ENCODE measurements around the gene GPS2. TPM values are rescaled to one million over a fixed set of nuclear protein-coding genes. Genes with fewer than 3 reads are reported as not detected.
A peak's percentile ranks its signal among the peaks of the same experiment; 100 is the strongest.

Gene GPS2
- polyA plus RNA-seq (2013, experiment 1 of 2), result 69.3 TPM
- polyA plus RNA-seq (2013, experiment 2 of 2), result 54.4 TPM

GRCh38 chr17:7314719-7315569 is at the start of gene GPS2:
Gene GPS2, minus strand, starts transcription at chr17:7315360. Its CDS starts 308 bp downstream, at chr17:7315052.
- Histone ChIP-seq H3K9ac (ENCODE audit: low read depth, low read length) (peak within 1 kb of the TSS; percentile 80), H3K9me3 (ENCODE audit: insufficient read depth, low read depth, low read length) (no peaks in the 10 kb centered on the region), H3K27me3 (ENCODE audit: insufficient read depth, low read length) (no peaks in the 10 kb centered on the region), H3K27ac (ENCODE audit: low read depth, low read length) (peak within 1 kb of the TSS; percentile 93), H3K4me1 (ENCODE audit: insufficient read depth, low read length) (0 out of 2 replicates have a peak, but pooled peaks cover 4% of the 10 kb centered on the region), H3K36me3 (ENCODE audit: insufficient read depth, low read length) (peaks cover 69% of the 10 kb centered on the region), H3K4me3 (ENCODE audit: low read length) (peak within 1 kb of the TSS; percentile 82)
- under 1% methylated on average over 95 of the region's 95 CpGs for WGBS

GRCh38 chr17:7363311-7363710 is 48.2 kb upstream of the GPS2 start:
- Histone ChIP-seq H3K27ac (ENCODE audit: low read depth, low read length) (no peak overlapping the region), H3K9me3 (ENCODE audit: insufficient read depth, low read depth, low read length) (no peaks in the 10 kb centered on the region), H3K36me3 (ENCODE audit: insufficient read depth, low read length) (no peaks in the 10 kb centered on the region), H3K4me1 (ENCODE audit: insufficient read depth, low read length) (peaks cover 4% of the 10 kb centered on the region; the same call in 1 of the 2 replicates), H3K27me3 (ENCODE audit: insufficient read depth, low read length) (no peaks in the 10 kb centered on the region), H3K4me3 (ENCODE audit: low read length) (no peak overlapping the region), H3K9ac (ENCODE audit: low read depth, low read length) (no peak overlapping the region)
- WGBS, result 92% methylated on average over 6 of the region's 6 CpGs

- no peaks in the 10 kb centered on the region; the same call in 1 of the 2 replicates for H3K4me1 ChIP-seq (ENCODE audit: insufficient read depth, low read length)
- 85% methylated on average over 3 of the region's 3 CpGs for WGBS
- H3K36me3 ChIP-seq (ENCODE audit: insufficient read depth, low read length), result no peaks in the 10 kb centered on the region
- H3K9ac ChIP-seq (ENCODE audit: low read depth, low read length), result no peak overlapping the region
- H3K27me3 ChIP-seq (ENCODE audit: insufficient read depth, low read length), result no peaks in the 10 kb centered on the region
- H3K4me3 ChIP-seq (ENCODE audit: low read length), result no peak overlapping the region
- H3K27ac ChIP-seq (ENCODE audit: low read depth, low read length), result no peak overlapping the region
- H3K9me3 ChIP-seq (ENCODE audit: insufficient read depth, low read depth, low read length), result no peaks in the 10 kb centered on the region
Measured at GRCh38 chr17:7361906-7362305, 46.7 kb upstream of the GPS2 start.

GRCh38 chr17:7357381-7357780 is 42.2 kb upstream of the GPS2 start:
- 86% methylated on average over 2 of the region's 2 CpGs for WGBS
- H3K36me3 ChIP-seq (ENCODE audit: insufficient read depth, low read length), result no peaks in the 10 kb centered on the region
- H3K9me3 ChIP-seq (ENCODE audit: insufficient read depth, low read depth, low read length), result no peaks in the 10 kb centered on the region
- no peaks in the 10 kb centered on the region for H3K27me3 ChIP-seq (ENCODE audit: insufficient read depth, low read length)
- H3K4me1 ChIP-seq (ENCODE audit: insufficient read depth, low read length), result peaks cover 3% of the 10 kb centered on the region; the same call in 1 of the 2 replicates
- H3K4me3 ChIP-seq (ENCODE audit: low read length), result no peak overlapping the region
- no peak overlapping the region for H3K9ac ChIP-seq (ENCODE audit: low read depth, low read length)
- no peak overlapping the region for H3K27ac ChIP-seq (ENCODE audit: low read depth, low read length)

- Histone ChIP-seq H3K36me3 (ENCODE audit: insufficient read depth, low read length) (no peaks in the 10 kb centered on the region), H3K4me1 (ENCODE audit: insufficient read depth, low read length) (peaks cover 3% of the 10 kb centered on the region; the same call in 1 of the 2 replicates), H3K27me3 (ENCODE audit: insufficient read depth, low read length) (no peaks in the 10 kb centered on the region), H3K9me3 (ENCODE audit: insufficient read depth, low read depth, low read length) (no peaks in the 10 kb centered on the region), H3K9ac (ENCODE audit: low read depth, low read length) (no peak overlapping the region), H3K27ac (ENCODE audit: low read depth, low read length) (no peak overlapping the region), H3K4me3 (ENCODE audit: low read length) (no peak overlapping the region)
- 88% methylated on average over 8 of the region's 8 CpGs for WGBS
Measured at GRCh38 chr17:7356756-7357155, 41.6 kb upstream of the GPS2 start.

- Histone ChIP-seq H3K36me3 (ENCODE audit: insufficient read depth, low read length) (no peaks in the 10 kb centered on the region), H3K27me3 (ENCODE audit: insufficient read depth, low read length) (no peaks in the 10 kb centered on the region), H3K9me3 (ENCODE audit: insufficient read depth, low read depth, low read length) (no peaks in the 10 kb centered on the region), H3K27ac (ENCODE audit: low read depth, low read length) (no peak overlapping the region), H3K4me3 (ENCODE audit: low read length) (peak overlapping the region; percentile 28; the same call in 1 of the 2 replicates), H3K4me1 (ENCODE audit: insufficient read depth, low read length) (peaks cover 3% of the 10 kb centered on the region; the same call in 1 of the 2 replicates), H3K9ac (ENCODE audit: low read depth, low read length) (no peak overlapping the region)
- 6% methylated on average over 11 of the region's 12 CpGs for whole genome bisulfite sequencing
Measured at GRCh38 chr17:7356072-7356549, 41.0 kb upstream of the GPS2 start.

- Histone ChIP-seq H3K36me3 (ENCODE audit: insufficient read depth, low read length) (no peaks in the 10 kb centered on the region), H3K27me3 (ENCODE audit: insufficient read depth, low read length) (0 out of 2 replicates have a peak, but pooled peaks cover 3% of the 10 kb centered on the region), H3K4me1 (ENCODE audit: insufficient read depth, low read length) (peaks cover 3% of the 10 kb centered on the region; the same call in 1 of the 2 replicates), H3K4me3 (ENCODE audit: low read length) (no peak overlapping the region), H3K9me3 (ENCODE audit: insufficient read depth, low read depth, low read length) (no peaks in the 10 kb centered on the region), H3K9ac (ENCODE audit: low read depth, low read length) (no peak overlapping the region), H3K27ac (ENCODE audit: low read depth, low read length) (no peak overlapping the region)
- 78% methylated on average over 8 of the region's 8 CpGs for WGBS
Measured at GRCh38 chr17:7355573-7355972, 40.4 kb upstream of the GPS2 start.

GRCh38 chr17:7355053-7355452 is 39.9 kb upstream of the GPS2 start, which contains the start of gene TMEM95:
Gene TMEM95, plus strand, starts transcription at chr17:7355156. Its CDS starts 49 bp downstream, at chr17:7355205.
- no peak within 1 kb of the TSS for H3K4me3 ChIP-seq (ENCODE audit: low read length)
- H3K27me3 ChIP-seq (ENCODE audit: insufficient read depth, low read length), result 0 out of 2 replicates have a peak, but pooled peaks cover 3% of the 10 kb centered on the region
- H3K9ac ChIP-seq (ENCODE audit: low read depth, low read length), result no peak within 1 kb of the TSS
- H3K4me1 ChIP-seq (ENCODE audit: insufficient read depth, low read length), result peaks cover 3% of the 10 kb centered on the region; the same call in 1 of the 2 replicates
- no peaks in the 10 kb centered on the region for H3K36me3 ChIP-seq (ENCODE audit: insufficient read depth, low read length)
- no peak within 1 kb of the TSS for H3K27ac ChIP-seq (ENCODE audit: low read depth, low read length)
- WGBS, result 79% methylated on average over 10 of the region's 10 CpGs
- H3K9me3 ChIP-seq (ENCODE audit: insufficient read depth, low read depth, low read length), result no peaks in the 10 kb centered on the region

GRCh38 chr17:7354262-7354843 is 39.2 kb upstream of the GPS2 start:
- no peaks in the 10 kb centered on the region for H3K9me3 ChIP-seq (ENCODE audit: insufficient read depth, low read depth, low read length)
- peaks cover 10% of the 10 kb centered on the region for H3K4me1 ChIP-seq (ENCODE audit: insufficient read depth, low read length)
- no peak overlapping the region for H3K4me3 ChIP-seq (ENCODE audit: low read length)
- 0 out of 2 replicates have a peak, but pooled peaks cover 3% of the 10 kb centered on the region for H3K27me3 ChIP-seq (ENCODE audit: insufficient read depth, low read length)
- WGBS, result 78% methylated on average over 9 of the region's 9 CpGs
- H3K36me3 ChIP-seq (ENCODE audit: insufficient read depth, low read length), result no peaks in the 10 kb centered on the region
- H3K9ac ChIP-seq (ENCODE audit: low read depth, low read length), result no peak overlapping the region
- H3K27ac ChIP-seq (ENCODE audit: low read depth, low read length), result no peak overlapping the region

- 94% methylated on average over 37 of the region's 37 CpGs for WGBS
- H3K9me3 ChIP-seq (ENCODE audit: insufficient read depth, low read depth, low read length), result no peaks in the 10 kb centered on the region
- H3K27ac ChIP-seq (ENCODE audit: low read depth, low read length), result no peak overlapping the region
- peaks cover 12% of the 10 kb centered on the region for H3K4me1 ChIP-seq (ENCODE audit: insufficient read depth, low read length)
- no peaks in the 10 kb centered on the region for H3K36me3 ChIP-seq (ENCODE audit: insufficient read depth, low read length)
- H3K4me3 ChIP-seq (ENCODE audit: low read length), result peak overlapping the region; percentile 91
- H3K9ac ChIP-seq (ENCODE audit: low read depth, low read length), result no peak overlapping the region
- 0 out of 2 replicates have a peak, but pooled peaks cover 3% of the 10 kb centered on the region for H3K27me3 ChIP-seq (ENCODE audit: insufficient read depth, low read length)
Measured at GRCh38 chr17:7352910-7353635, 37.9 kb upstream of the GPS2 start.
